Naive B cell (primary cell): ENCODE results near the gene CCDC127. TPM values are rescaled to one million over a fixed set of nuclear protein-coding genes. Genes with fewer than 3 reads are reported as not detected.

Experiments
- polyA plus RNA-seq, 6 donors: library from polyadenylated mRNA; unstranded; fragments of 300-500 nt; fragmentation: Illumina TruSeq; gene quantifications; one replicate each; pipeline ENCODE4 v1.2.3, GENCODE V29; 2021; ENCODE audit warnings: low read depth in 6 of 6

CCDC127 gene
- polyA plus RNA-seq, 6 donors from 2014 or later = 1.7 to 5.8 (median 2.5) TPM

Other genes with a start within 250 kb of the CCDC127 start
- under 1 TPM in 1 of 6 donors, not detected in 5; 0.03 TPM for gene PLEKHG4B, start 126.0 kb downstream of the CCDC127 start, polyA plus RNA-seq
- gene LRRC14B, start 26.7 kb downstream of the CCDC127 start, polyA plus RNA-seq = not detected
- 100 to 1,000 TPM; 145 to 224 (median 180) TPM for gene SDHA, start 167 bp upstream of the CCDC127 start, polyA plus RNA-seq
- gene PDCD6, start 53.5 kb upstream of the CCDC127 start, polyA plus RNA-seq = 100 to 1,000 TPM; 200 to 248 (median 220) TPM
- under 1 TPM in 1 of 6 donors, not detected in 5; 0.09 TPM for gene AHRR, start 103.6 kb upstream of the CCDC127 start, polyA plus RNA-seq
- 10 to 100 TPM; 18.8 to 36.1 (median 22.9) TPM for gene EXOC3, start 225.0 kb upstream of the CCDC127 start, polyA plus RNA-seq